ENCODE measurements around the gene NUP214. TPM values are rescaled to one million over a fixed set of nuclear protein-coding genes. Genes with fewer than 3 reads are reported as not detected.

NUP214 gene
- polyA plus RNA-seq, 1 donor from 2014 or later = 15.0 TPM

GRCh38 chr9:131257266-131258025 lies 132.1 kb downstream of the NUP214 start:
- no peaks in the 10 kb centered on the region for H3K27me3 ChIP-seq (ENCODE audit: insufficient read depth, low read depth, low read length)
- H3K9ac ChIP-seq (ENCODE audit: low read length) = no peak overlapping the region

GRCh38 chr9:131258186-131258585 lies 132.8 kb downstream of the NUP214 start:
- no peak overlapping the region for H3K4me3 ChIP-seq (ENCODE audit: low read length)
- no peaks in the 10 kb centered on the region for H3K9me2 ChIP-seq (ENCODE audit: insufficient read depth, low read length)
- H4K20me1 ChIP-seq (ENCODE audit: insufficient read depth) = no peaks in the 10 kb centered on the region
- no peaks in the 10 kb centered on the region for H3K9me3 ChIP-seq (ENCODE audit: low read length)
- TF ChIP-seq RAD21 (conservative IDR thresholded peaks at IDR 0.05) = no peak
- no peak for TF ChIP-seq POLR2AphosphoS5 (IDR thresholded peaks at IDR 0.05)
- TF ChIP-seq EZH2 (IDR thresholded peaks at IDR 0.05; ENCODE audit: borderline replicate concordance, insufficient read depth, low read length, poor library complexity, severe bottlenecking) = no peak
- TF ChIP-seq, protein P1, sequence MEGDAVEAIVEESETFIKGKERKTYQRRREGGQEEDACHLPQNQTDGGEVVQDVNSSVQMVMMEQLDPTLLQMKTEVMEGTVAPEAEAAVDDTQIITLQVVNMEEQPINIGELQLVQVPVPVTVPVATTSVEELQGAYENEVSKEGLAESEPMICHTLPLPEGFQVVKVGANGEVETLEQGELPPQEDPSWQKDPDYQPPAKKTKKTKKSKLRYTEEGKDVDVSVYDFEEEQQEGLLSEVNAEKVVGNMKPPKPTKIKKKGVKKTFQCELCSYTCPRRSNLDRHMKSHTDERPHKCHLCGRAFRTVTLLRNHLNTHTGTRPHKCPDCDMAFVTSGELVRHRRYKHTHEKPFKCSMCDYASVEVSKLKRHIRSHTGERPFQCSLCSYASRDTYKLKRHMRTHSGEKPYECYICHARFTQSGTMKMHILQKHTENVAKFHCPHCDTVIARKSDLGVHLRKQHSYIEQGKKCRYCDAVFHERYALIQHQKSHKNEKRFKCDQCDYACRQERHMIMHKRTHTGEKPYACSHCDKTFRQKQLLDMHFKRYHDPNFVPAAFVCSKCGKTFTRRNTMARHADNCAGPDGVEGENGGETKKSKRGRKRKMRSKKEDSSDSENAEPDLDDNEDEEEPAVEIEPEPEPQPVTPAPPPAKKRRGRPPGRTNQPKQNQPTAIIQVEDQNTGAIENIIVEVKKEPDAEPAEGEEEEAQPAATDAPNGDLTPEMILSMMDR (IDR thresholded peaks at IDR 0.05; ENCODE audit: poor library complexity, severe bottlenecking) = no peak
- TF ChIP-seq TAF1 (IDR thresholded peaks at IDR 0.05; ENCODE audit: low read depth) = no peak
- no peak for TF ChIP-seq EP300 (conservative IDR thresholded peaks at IDR 0.05; ENCODE audit: poor library complexity, severe bottlenecking)
- TF ChIP-seq, protein P2, sequence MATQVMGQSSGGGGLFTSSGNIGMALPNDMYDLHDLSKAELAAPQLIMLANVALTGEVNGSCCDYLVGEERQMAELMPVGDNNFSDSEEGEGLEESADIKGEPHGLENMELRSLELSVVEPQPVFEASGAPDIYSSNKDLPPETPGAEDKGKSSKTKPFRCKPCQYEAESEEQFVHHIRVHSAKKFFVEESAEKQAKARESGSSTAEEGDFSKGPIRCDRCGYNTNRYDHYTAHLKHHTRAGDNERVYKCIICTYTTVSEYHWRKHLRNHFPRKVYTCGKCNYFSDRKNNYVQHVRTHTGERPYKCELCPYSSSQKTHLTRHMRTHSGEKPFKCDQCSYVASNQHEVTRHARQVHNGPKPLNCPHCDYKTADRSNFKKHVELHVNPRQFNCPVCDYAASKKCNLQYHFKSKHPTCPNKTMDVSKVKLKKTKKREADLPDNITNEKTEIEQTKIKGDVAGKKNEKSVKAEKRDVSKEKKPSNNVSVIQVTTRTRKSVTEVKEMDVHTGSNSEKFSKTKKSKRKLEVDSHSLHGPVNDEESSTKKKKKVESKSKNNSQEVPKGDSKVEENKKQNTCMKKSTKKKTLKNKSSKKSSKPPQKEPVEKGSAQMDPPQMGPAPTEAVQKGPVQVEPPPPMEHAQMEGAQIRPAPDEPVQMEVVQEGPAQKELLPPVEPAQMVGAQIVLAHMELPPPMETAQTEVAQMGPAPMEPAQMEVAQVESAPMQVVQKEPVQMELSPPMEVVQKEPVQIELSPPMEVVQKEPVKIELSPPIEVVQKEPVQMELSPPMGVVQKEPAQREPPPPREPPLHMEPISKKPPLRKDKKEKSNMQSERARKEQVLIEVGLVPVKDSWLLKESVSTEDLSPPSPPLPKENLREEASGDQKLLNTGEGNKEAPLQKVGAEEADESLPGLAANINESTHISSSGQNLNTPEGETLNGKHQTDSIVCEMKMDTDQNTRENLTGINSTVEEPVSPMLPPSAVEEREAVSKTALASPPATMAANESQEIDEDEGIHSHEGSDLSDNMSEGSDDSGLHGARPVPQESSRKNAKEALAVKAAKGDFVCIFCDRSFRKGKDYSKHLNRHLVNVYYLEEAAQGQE (IDR thresholded peaks at IDR 0.05; ENCODE audit: borderline replicate concordance) = no peak
- no peak for TF ChIP-seq SMC3 (conservative IDR thresholded peaks at IDR 0.05; ENCODE audit: poor library complexity)
- no peak overlapping the region for H3K27ac ChIP-seq (ENCODE audit: low read length)
- H2AFZ ChIP-seq (ENCODE audit: low read depth, low read length) = no peak overlapping the region
- no peak overlapping the region for H3K9ac ChIP-seq (ENCODE audit: low read length)
- no peaks in the 10 kb centered on the region for H3K36me3 ChIP-seq (ENCODE audit: insufficient read depth, low read length)
- H3K27me3 ChIP-seq (ENCODE audit: insufficient read depth, low read depth, low read length) = no peaks in the 10 kb centered on the region
- no peaks in the 10 kb centered on the region for H3K79me2 ChIP-seq (replicated peaks; ENCODE audit: insufficient read depth, low read length)
- no peak overlapping the region for H3K4me2 ChIP-seq (ENCODE audit: low read length)
- H3F3A ChIP-seq (ENCODE audit: insufficient read depth, low read length, poor library complexity, severe bottlenecking) = no peaks in the 10 kb centered on the region

More at GRCh38 chr9:131257266-131258025, 132.1 kb downstream of the NUP214 start:
- H3K4me3 ChIP-seq (ENCODE audit: low read length) = no peak overlapping the region
- no peaks in the 10 kb centered on the region for H3K9me3 ChIP-seq (ENCODE audit: low read length)
- no peaks in the 10 kb centered on the region for H4K20me1 ChIP-seq (ENCODE audit: insufficient read depth)
- no peak overlapping the region for H3K4me2 ChIP-seq (ENCODE audit: low read length)
- no peak overlapping the region for H3K27ac ChIP-seq (ENCODE audit: low read length)
- TF ChIP-seq POLR2AphosphoS5 (IDR thresholded peaks at IDR 0.05) (no peak), TAF1 (IDR thresholded peaks at IDR 0.05; ENCODE audit: low read depth) (no peak), MXI1 (conservative IDR thresholded peaks at IDR 0.05; ENCODE audit: poor library complexity, severe bottlenecking) (no peak), RAD21 (conservative IDR thresholded peaks at IDR 0.05) (no peak), EP300 (conservative IDR thresholded peaks at IDR 0.05; ENCODE audit: poor library complexity, severe bottlenecking) (no peak)
- TF ChIP-seq, protein P1 (IDR thresholded peaks at IDR 0.05; ENCODE audit: poor library complexity, severe bottlenecking) = no peak
- TF ChIP-seq, protein P2 (IDR thresholded peaks at IDR 0.05; ENCODE audit: borderline replicate concordance) = no peak
- H3K9me2 ChIP-seq (ENCODE audit: insufficient read depth, low read length) = no peaks in the 10 kb centered on the region
- no peaks in the 10 kb centered on the region for H3K79me2 ChIP-seq (replicated peaks; ENCODE audit: insufficient read depth, low read length)
- no peaks in the 10 kb centered on the region for H3K36me3 ChIP-seq (ENCODE audit: insufficient read depth, low read length)
- no peaks in the 10 kb centered on the region for H3F3A ChIP-seq (ENCODE audit: insufficient read depth, low read length, poor library complexity, severe bottlenecking)
- no peak overlapping the region for H2AFZ ChIP-seq (ENCODE audit: low read depth, low read length)
